Stimulated activated CD4-positive, alpha-beta T cell treated with anti-CD3 and anti-CD28 coated beads, Interleukin-4, amount 100 ng/mL, for 1 hour (primary cell): ENCODE data around the gene CUEDC1.
A peak's percentile ranks its signal among the peaks of the same experiment; 100 is the strongest.

Source experiments
- DNase-seq: peaks from one replicate; pipeline ENCODE4 v3.0.0-alpha.2; 2020

CUEDC1 gene

GRCh38 chr17:57957120-57957850 lies 2.1 kb upstream of the CUEDC1 start:
- no peak for DNase-seq

DNA sequence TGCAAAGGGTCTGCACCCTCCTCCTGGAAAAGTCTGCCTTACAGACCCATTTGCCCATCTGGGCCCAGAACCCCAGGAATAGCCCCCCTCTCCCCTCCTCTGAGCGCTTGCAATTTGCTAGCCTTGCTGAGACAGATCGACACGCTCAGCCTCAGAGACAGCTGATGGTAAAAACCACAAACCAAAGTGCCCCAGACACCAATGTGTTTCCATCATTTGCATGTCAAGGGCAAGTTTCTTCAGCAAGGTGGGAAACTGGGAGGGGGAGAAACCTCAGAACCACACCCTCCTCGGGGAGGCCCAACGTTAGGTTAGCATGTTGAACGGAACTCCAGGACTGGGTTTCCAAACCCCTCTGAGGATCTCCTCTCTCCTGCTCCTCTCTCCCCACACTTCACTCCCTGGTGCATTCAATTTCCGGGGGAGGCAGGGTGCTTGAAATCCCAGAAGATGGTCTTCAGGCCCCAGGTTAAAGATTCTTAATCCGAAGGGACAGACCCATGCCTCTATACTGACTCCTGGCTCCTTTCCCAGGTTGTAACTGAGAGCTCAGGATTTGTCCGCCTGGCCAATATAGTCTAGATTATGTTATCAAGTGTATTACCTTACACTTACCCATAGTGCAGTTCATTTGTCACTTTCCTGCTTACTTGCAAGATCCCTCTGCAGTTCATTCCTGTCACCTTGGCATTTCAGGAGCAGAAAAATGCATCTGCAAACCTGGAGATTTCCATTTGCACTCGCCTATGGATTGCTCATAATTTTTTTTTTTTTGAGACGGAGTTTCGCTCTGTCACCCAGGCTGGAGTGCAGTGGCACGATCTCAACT lies 1.3 kb upstream of the CUEDC1 start:
- peak; percentile 7 for DNase-seq

GRCh38 chr17:57954397-57955182 lies 622 bp downstream of the CUEDC1 start:
- no peak for DNase-seq

GRCh38 chr17:57953705-57954396 lies 1.4 kb downstream of the CUEDC1 start:
- DNase-seq, result no peak

DNA sequence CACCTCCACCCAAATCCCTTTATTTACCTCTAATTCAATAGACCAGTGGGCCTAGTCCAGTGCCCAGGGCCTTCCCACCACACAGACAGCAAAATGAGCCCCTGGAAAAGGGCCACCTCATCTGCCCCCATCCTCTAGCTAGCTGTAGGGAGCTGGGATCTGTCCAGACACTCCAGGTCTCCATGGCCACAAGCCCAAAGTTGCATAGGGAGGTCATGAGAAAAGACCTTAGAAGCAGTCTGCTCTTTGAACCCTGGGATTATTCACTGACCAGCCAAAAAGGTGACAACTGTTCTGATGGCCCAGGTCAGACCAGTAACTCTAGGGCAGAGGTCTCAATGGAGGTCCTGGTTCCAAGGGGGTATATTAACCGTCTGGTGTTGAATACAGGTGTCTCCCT lies 2.0 kb downstream of the CUEDC1 start:
- no peak for DNase-seq

DNA sequence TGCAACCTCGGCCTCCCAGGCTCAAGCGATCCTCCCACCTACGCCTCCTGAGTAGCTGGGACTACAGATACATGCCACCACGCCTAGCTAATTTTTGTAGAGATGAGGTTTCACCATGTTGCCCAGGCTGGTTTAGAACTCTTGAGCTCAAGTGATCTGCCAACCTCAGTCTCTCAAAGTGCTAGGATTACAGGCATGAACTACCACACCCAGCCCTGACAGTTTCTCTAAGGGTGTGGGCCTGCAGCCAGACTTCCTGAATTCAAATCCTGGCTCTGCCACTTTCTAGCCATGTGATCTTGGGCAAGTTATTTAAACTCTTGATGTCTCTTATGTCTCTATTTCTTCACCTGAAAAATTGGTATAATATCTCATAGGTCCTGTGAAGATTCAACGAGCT lies 5.6 kb downstream of the CUEDC1 start:
- DNase-seq, result no peak

DNA sequence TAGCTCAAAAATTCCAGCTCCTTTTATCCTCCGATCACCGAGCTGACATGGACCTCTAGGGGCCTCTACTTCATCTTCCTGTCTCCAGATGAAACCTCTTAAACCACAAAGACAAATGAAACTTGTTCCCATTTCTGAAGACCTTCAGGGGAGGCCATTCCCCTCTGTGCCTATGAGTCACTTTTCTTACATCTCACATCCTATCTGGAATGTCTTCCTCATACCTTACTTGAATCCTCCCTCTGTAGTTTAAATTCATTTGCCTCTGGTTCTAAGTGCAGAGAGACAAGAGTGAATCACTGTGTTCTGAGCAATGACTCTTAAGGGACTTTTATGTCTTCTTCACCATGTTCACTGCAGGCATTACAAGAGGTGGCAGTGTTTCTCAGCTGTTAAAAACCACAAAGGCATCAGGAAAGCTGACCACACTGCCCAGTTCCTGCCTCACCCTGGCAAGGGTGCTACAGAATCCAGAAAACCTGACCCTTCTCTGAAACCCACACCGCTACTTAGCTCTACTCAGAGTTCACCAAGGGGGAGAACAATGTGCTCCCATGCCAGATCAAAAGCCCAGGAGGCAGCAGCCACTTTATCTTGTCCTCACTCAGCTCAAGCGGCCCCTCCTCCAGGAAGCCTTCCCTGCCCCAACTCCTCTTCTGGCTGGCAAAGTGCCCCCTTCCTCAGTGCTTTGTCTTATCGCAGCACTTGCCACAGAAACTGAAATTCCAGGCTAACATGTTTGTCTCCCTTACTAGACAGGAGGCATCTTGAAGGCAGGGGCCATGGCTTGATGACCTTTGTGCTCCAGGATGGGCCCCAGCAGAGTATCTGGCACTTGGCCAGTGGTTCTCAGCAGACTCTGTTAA lies 6.4 kb downstream of the CUEDC1 start:
- no peak for DNase-seq

DNA sequence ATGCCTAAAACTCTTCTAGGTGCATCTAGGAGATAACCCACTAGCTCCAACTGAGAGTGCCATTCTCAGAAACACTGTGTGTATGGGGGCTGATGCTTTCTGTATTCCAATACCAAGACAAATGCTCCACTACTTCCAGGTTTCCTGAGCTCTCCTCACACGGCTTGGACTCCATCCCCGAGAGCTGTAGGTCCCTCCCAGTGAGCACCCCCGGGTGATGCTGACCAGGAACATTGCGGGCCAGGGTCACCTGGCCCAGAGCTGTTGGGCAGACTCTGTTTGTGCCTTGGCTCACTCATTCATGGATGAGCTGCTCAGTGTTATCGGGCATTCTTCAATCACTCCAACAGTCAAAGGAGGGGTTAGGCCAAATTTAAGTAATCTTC lies 7.0 kb downstream of the CUEDC1 start:
- no peak for DNase-seq

- no peak for DNase-seq
Observed at GRCh38 chr17:57947369-57947768, 7.8 kb downstream of the CUEDC1 start.

- DNase-seq, result no peak
Observed at GRCh38 chr17:57946798-57947358, 8.3 kb downstream of the CUEDC1 start.

GRCh38 chr17:57945996-57946797 lies 9.0 kb downstream of the CUEDC1 start:
- DNase-seq, result no peak

- DNase-seq, result no peak
Observed at GRCh38 chr17:57944908-57945307, 10.3 kb downstream of the CUEDC1 start.

- DNase-seq, result no peak
Observed at GRCh38 chr17:57943645-57944044, 11.6 kb downstream of the CUEDC1 start.

- no peak for DNase-seq
Observed at GRCh38 chr17:57943140-57943539, 12.1 kb downstream of the CUEDC1 start.

DNA sequence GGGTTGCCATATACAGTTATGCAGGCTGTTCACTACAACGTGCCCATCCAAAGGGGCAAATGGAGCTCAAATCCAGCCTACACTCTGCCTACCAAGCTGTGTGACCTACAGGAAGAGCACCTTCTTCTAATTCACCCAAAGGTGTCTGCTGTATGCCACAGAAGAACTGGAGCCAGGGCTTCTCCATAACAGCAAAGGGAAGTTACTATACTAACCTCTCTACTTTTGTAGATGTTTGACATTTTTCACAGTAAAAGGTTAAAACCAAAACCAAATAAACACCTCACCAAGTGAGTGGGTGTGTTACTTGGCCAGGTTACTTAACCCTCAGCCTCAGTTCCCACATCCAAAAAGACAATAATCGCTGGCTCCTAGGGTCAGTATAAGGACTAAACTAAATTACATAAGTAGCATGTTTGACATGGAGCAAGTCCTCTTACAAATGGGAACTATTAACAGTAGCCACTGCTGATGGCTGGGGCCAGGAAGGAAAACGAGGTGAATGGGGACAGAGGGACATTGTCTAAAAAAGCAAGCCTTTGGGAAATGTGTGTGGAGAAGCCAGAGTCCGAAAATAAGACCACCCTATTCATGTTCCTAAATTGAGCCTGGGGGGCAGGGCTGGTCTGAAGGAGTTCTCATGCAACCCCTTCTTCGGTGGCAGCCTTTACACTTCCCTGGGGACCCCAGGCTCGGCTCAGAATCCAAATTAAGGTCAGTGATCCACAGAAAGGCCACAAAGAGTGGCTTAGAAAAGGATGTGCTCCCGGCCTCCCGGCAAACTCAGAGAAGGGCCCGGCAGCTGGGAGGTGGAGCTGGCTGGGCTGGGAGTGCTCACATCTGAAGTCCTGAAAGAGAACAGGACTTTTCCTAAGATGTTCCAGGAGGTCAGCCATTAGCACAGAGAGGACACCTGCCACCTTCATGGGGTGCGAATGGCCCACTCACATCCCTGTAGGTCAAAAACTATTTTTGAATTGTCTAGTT lies 13.5 kb downstream of the CUEDC1 start:
- no peak for DNase-seq

GRCh38 chr17:57940653-57941329 lies 14.4 kb downstream of the CUEDC1 start:
- peak; percentile 25 for DNase-seq

DNA sequence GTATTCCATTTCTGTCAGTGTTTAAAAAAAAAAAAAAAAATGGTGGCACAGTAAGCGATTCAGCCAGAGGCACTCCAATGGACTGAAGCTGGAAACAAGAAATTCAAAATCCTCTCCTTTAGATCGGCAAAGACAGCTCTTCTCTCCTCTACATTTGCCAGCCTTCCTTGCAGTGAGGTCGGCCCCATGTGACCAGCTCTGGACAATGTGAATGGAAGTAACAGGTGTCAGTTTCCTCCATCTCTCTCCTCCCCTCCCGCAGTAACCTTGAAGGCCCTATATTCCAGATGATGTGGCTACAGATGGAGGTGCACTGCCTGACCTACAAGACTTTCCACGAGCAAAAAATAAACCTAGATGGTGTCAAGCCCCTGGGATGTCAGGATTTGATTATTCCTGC lies 15.0 kb downstream of the CUEDC1 start:
- DNase-seq, result no peak

DNA sequence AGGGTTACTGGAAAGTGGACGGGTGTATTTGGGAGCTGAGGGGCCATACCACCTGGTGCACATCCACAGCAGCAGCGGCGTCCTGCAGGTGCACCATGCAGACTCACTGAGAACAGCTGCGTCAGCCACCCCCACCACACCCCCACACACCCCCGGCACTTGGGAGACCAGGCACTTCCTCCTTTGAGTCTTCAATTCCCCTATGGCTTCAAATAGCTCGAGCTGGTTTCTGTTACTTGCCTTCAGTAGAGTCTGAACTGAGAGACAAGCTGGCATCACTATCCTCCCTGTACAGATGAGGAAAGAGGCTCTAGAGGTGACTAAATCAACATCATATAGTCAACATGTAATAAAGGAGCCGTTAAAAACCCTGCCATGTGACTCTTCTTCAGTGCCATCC lies 15.4 kb downstream of the CUEDC1 start:
- DNase-seq, result peak; percentile 16

GRCh38 chr17:57938061-57938502 lies 17.1 kb downstream of the CUEDC1 start:
- DNase-seq, result no peak
